Lung (tissue), 12 donors: ENCODE data around the gene FYN. TPM values are rescaled to one million over a fixed set of nuclear protein-coding genes. Genes with fewer than 3 reads are reported as not detected.

Experiments
- ATAC-seq: fragments of 200-7000 bp; cut with Tn5 transposase; one replicate; pipeline ENCODE4 v1.9.1; 2020; ENCODE audit warnings: moderate number of reproducible peaks; ENCODE audit not compliant: insufficient read depth, low FRiP score
- DNase-seq, 3 donors: peaks; one replicate each; pipeline ENCODE4 v3.0.0-alpha.2; 2013 to 2017
- H3K27ac ChIP-seq, 2 donors: one replicate each; pipeline ENCODE4 v1.5.1; 2013; ENCODE audit warnings: mild to moderate bottlenecking in 2 of 2, moderate library complexity in 2 of 2, control low read depth in 1 of 2, inconsistent platforms in 1 of 2, low read depth in 1 of 2, low read length in 1 of 2
- H3K27me3 ChIP-seq, 3 donors: one replicate each; pipeline ENCODE4 v1.5.1; 2013; ENCODE audit warnings: low read length in 2 of 3; ENCODE audit not compliant: control insufficient read depth in 3 of 3, insufficient read depth in 3 of 3
- H3K36me3 ChIP-seq, 4 donors: one replicate each; pipeline ENCODE4 v1.5.1; 2013; ENCODE audit warnings: low read length in 4 of 4, mild to moderate bottlenecking in 1 of 4, moderate library complexity in 1 of 4; ENCODE audit not compliant: control insufficient read depth in 4 of 4, insufficient read depth in 4 of 4
- H3K4me1 ChIP-seq, 5 donors: one replicate each; pipeline ENCODE4 v1.5.1; 2013; ENCODE audit warnings: low read length in 5 of 5, mild to moderate bottlenecking in 2 of 5, moderate library complexity in 1 of 5; ENCODE audit not compliant: control insufficient read depth in 5 of 5, insufficient read depth in 5 of 5
- H3K4me3 ChIP-seq: one replicate; pipeline ENCODE4 v1.5.1; 2013; ENCODE audit warnings: mild to moderate bottlenecking, control low read depth, moderate library complexity
- H3K9ac ChIP-seq, 2 donors: one replicate each; pipeline ENCODE4 v1.5.1; 2013; ENCODE audit warnings: low read length in 2 of 2, control low read depth in 1 of 2; ENCODE audit not compliant: insufficient read depth in 1 of 2
- H3K9me3 ChIP-seq, 4 donors: one replicate each; pipeline ENCODE4 v1.5.1; 2013; ENCODE audit warnings: low read length in 3 of 4, mild to moderate bottlenecking in 1 of 4, moderate library complexity in 1 of 4; ENCODE audit not compliant: control insufficient read depth in 4 of 4, insufficient read depth in 3 of 4
- WGBS, 2 donors: extraction: QIAGEN DNeasy Blood & Tissue Kit; methylation state at CpG; one replicate each; pipeline ENCODE4 v1.1.7; 2013; 5-methylcytosine and 5-hydroxymethylcytosine counted together
- polyA plus RNA-seq, 2 donors: library from polyadenylated mRNA; stranded (reverse); fragments of 200-250 nt; gene quantifications; one replicate each; pipeline ENCODE4 v1.2.1, GENCODE V29; 2013
- total RNA-seq, 2 donors: library from RNA; depleted of rRNA in 1 of 2; stranded (reverse); fragments of >200 nt in 1 of 2; gene quantifications; one replicate each; pipeline ENCODE4 v1.2.1, GENCODE V29; 2014 to 2021
- TF ChIP-seq, protein P1 (sequence below): IDR thresholded peaks from 2 replicates; pipeline ENCODE4 v1.5.1; 2012; ENCODE audit warnings: mild to moderate bottlenecking; ENCODE audit errors: control extremely low read depth, extremely low read depth
- donor health status: control.
- donor health status: control.
- donor health status: Bipolar disorder and iron deficiency.
- donor health status: healthy.
- donor health status: DM: yes; HTN: yes; CAD: no.

The FYN gene
- total and polyA plus RNA-seq, 4 donors = 27.3 to 157 (median 71.0) TPM

DNA sequence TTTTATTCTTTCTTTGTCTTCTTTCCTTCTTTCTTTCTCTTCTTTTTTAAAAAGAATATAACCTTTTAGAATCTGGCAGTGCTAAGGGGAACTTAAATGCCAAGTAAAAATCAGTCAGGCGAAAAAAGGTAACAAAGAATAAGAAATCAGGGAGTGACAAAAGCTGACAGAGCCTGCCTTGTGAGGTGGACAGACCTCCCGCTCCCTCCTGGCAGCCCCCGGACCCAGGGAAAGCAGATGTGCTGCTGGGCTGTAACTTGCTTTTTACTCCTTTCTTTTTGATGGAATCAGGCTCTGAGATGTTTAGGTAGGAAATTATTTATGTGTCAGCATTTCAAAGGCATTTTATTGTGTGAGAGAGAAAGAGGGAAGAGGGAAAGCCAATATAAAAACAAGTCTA lies 172.1 kb downstream of the FYN start:
- Histone ChIP-seq H3K4me3 (no peak overlapping the region), H3K4me1 (no peaks in the 10 kb centered on the region), H3K36me3 (peaks cover 6 to 21% (median 14%) of the 10 kb centered on the region in 4 donors), H3K27me3 (no peaks in the 10 kb centered on the region), H3K27ac (no peak overlapping the region), H3K9ac (no peak overlapping the region), H3K9me3 (no peaks in the 10 kb centered on the region)
- no peak for ATAC-seq
- TF ChIP-seq, protein P1, sequence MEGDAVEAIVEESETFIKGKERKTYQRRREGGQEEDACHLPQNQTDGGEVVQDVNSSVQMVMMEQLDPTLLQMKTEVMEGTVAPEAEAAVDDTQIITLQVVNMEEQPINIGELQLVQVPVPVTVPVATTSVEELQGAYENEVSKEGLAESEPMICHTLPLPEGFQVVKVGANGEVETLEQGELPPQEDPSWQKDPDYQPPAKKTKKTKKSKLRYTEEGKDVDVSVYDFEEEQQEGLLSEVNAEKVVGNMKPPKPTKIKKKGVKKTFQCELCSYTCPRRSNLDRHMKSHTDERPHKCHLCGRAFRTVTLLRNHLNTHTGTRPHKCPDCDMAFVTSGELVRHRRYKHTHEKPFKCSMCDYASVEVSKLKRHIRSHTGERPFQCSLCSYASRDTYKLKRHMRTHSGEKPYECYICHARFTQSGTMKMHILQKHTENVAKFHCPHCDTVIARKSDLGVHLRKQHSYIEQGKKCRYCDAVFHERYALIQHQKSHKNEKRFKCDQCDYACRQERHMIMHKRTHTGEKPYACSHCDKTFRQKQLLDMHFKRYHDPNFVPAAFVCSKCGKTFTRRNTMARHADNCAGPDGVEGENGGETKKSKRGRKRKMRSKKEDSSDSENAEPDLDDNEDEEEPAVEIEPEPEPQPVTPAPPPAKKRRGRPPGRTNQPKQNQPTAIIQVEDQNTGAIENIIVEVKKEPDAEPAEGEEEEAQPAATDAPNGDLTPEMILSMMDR = no peak
- no peak for DNase-seq
- 90 to 92% methylated on average over 3 of the region's 3 CpGs for WGBS, 2 donors

DNA sequence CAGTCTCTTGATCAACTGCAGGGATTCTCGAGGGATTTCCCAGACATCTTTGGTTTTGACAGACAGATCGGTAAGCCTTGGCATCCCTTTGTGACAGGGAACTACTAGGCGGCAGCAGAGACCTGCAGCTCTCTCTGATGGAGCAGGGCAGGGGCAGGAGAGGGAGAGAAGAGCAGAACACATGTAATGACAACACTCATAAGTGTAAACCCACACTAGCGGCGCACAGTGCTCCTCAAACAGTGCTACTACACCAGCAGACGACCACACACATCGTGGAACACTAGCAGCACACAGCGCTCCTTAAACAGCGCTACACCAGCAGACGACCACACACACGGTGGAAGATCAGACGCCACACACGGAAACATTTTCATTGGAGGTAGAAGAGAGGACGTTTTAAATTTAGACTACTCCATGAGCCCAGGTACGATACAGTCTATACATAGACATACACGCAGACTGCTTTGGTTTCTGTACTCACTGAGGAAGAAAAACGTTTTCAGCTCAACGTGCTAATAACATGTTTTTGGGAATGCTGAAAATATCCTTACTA lies 173.0 kb downstream of the FYN start:
- no peak for ATAC-seq
- no peak for DNase-seq
- no peaks in the 10 kb centered on the region for H3K4me1 ChIP-seq
- WGBS, 2 donors = 92 to 96% methylated on average over 18 of the region's 18 CpGs
- no peak overlapping the region for H3K27ac ChIP-seq
- H3K9me3 ChIP-seq = no peaks in the 10 kb centered on the region
- no peak overlapping the region for H3K9ac ChIP-seq
- no peak overlapping the region for H3K4me3 ChIP-seq
- no peaks in the 10 kb centered on the region for H3K27me3 ChIP-seq
- peaks cover 6 to 22% (median 15%) of the 10 kb centered on the region in 4 donors for H3K36me3 ChIP-seq
- TF ChIP-seq, protein P1 = no peak

DNA sequence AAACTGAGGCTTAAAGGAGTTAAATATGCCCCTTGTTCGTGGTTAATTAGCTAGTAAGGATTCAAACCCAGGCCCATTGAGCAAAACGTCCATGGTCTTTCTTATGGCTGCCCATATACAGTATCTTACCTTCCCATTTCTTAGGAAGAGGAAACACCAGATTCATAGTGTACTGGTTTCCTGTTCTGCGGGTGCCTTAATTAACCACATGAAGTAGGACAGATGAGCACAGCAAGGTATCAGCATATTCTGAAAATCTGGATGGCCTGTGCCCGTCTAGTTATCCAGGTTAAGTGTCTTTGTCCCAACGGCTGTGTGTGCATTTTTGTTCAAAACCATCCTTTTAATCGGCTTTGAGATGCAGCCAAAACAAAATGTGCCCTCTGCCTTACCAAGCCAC lies 174.1 kb downstream of the FYN start:
- DNase-seq (no peak), ATAC-seq (no peak)
- no peaks in the 10 kb centered on the region for H3K9me3 ChIP-seq
- no peaks in the 10 kb centered on the region for H3K4me1 ChIP-seq
- H3K27ac ChIP-seq = no peak overlapping the region
- no peak overlapping the region for H3K9ac ChIP-seq
- WGBS, 2 donors = 61 to 85% methylated on average over 6 of the region's 6 CpGs
- H3K27me3 ChIP-seq = no peaks in the 10 kb centered on the region
- H3K36me3 ChIP-seq = peaks cover 9 to 30% (median 18%) of the 10 kb centered on the region in 4 donors
- H3K4me3 ChIP-seq = no peak overlapping the region
- TF ChIP-seq, protein P1 = no peak

DNA sequence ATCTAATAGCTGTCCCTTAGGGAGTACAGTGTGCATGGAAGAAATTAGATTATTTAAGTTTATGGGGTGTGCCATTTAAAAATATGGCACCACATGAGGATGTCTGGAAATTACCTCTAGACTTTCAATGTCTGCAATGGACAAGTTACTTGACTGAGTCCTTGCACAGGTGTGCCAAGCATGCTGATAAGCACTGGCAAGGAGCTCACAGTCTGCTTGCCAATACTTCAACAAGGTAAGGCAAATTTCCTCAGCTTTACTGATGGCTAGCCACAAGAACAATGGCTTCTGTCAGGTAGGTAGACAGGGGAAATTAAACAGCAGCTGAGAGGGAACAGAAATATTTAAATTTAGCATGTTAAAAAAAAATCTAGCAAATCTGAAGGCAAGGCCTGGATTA lies 176.4 kb downstream of the FYN start:
- H3K9ac ChIP-seq = no peak overlapping the region
- no peak overlapping the region for H3K4me3 ChIP-seq
- H3K9me3 ChIP-seq = no peaks in the 10 kb centered on the region
- TF ChIP-seq, protein P1 = no peak
- no peak overlapping the region for H3K27ac ChIP-seq
- no peaks in the 10 kb centered on the region for H3K27me3 ChIP-seq
- DNase-seq (no peak), ATAC-seq (no peak)
- no peaks in the 10 kb centered on the region for H3K4me1 ChIP-seq
- H3K36me3 ChIP-seq = peaks cover 3 to 28% (median 24%) of the 10 kb centered on the region in 4 donors
